Bronchial epithelial cell (primary cell): Measurements from ENCODE around the gene C6orf120. TPM values are rescaled to one million over a fixed set of nuclear protein-coding genes. Genes with fewer than 3 reads are reported as not detected.
A peak's percentile ranks its signal among the peaks of the same experiment; 100 is the strongest.

Experiments
- DNase-seq: peaks from one replicate; pipeline ENCODE4 v3.0.0-alpha.2; 2010; ENCODE audit warnings: low read depth
- FAIRE-seq: peaks from 2 replicates; lab custom pipeline; 2011; peaks lifted over from hg19 to GRCh38; lab: Jason Lieb, UNC
- H3K27me3 ChIP-seq: 2 replicates; pipeline ENCODE4 v1.5.1; 2011; ENCODE audit warnings: low read length; ENCODE audit not compliant: control insufficient read depth, insufficient read depth
- H3K36me3 ChIP-seq: 2 replicates; pipeline ENCODE4 v1.5.1; 2011; ENCODE audit warnings: low read length; ENCODE audit not compliant: control insufficient read depth, insufficient read depth
- H3K4me3 ChIP-seq: 2 replicates; pipeline ENCODE4 v1.5.1; 2011; ENCODE audit warnings: mild to moderate bottlenecking, low read depth, low read length, control low read depth
- total RNA-seq: library from RNA; depleted of rRNA; stranded (reverse); fragments of >200 nt; gene quantifications from 2 replicates; pipeline ENCODE4 v1.2.1, GENCODE V29; 2014
- TF ChIP-seq, protein P1 (sequence below): IDR thresholded peaks from 2 replicates; pipeline ENCODE4 v1.5.1; 2011; ENCODE audit warnings: mild to moderate bottlenecking, moderate library complexity, low read length, control low read depth, inconsistent platforms; ENCODE audit not compliant: insufficient read depth, severe bottlenecking

C6orf120 gene
- total RNA-seq, 1 donor from 2014 or later: 17.6 TPM

DNA sequence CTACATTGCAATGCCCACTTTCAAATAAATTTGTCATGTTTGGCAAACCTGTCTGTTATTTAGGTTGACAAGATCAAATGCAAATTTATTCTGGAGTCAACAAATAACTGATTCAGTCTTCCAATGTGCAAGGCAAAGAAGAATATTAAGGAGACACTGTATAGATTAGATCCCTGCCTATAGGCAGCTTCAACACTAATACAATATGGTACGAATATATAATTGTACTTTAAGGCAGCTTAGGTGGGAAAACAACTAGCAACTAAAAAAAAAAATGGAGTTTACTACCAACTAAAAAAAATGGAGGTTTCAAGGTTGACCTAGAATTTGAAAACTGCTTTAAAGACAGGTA lies 24.1 kb downstream of the C6orf120 start:
- FAIRE-seq: no peak
- H3K27me3 ChIP-seq: no peaks in the 10 kb centered on the region

DNA sequence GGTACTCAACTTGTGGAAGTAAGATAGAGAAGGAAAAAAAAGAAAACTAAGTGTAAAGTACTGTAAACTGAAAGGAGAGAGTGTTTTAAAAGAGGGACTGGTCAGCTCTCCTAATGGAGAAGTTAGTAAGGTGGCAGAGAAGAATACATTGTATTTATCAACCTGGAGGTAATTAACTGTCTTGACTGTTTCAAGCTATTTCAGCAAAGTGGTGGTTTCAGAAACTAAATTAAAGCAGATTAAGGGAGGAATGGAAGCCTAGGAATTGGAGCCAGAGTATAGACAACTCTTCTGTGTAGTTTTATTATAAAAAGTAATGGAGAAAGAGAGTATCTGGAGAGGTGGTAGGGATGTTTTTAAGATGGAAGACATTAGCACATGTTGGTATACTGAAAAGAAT lies 25.0 kb downstream of the C6orf120 start:
- no peak for FAIRE-seq
- Histone ChIP-seq H3K27me3 (no peaks in the 10 kb centered on the region), H3K4me3 (no peak overlapping the region), H3K36me3 (no peaks in the 10 kb centered on the region)
- no peak for DNase-seq
- TF ChIP-seq, protein P1, sequence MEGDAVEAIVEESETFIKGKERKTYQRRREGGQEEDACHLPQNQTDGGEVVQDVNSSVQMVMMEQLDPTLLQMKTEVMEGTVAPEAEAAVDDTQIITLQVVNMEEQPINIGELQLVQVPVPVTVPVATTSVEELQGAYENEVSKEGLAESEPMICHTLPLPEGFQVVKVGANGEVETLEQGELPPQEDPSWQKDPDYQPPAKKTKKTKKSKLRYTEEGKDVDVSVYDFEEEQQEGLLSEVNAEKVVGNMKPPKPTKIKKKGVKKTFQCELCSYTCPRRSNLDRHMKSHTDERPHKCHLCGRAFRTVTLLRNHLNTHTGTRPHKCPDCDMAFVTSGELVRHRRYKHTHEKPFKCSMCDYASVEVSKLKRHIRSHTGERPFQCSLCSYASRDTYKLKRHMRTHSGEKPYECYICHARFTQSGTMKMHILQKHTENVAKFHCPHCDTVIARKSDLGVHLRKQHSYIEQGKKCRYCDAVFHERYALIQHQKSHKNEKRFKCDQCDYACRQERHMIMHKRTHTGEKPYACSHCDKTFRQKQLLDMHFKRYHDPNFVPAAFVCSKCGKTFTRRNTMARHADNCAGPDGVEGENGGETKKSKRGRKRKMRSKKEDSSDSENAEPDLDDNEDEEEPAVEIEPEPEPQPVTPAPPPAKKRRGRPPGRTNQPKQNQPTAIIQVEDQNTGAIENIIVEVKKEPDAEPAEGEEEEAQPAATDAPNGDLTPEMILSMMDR: no peak

More for the DNA sequence above, 24.1 kb downstream of the C6orf120 start:
- no peak overlapping the region for H3K4me3 ChIP-seq
- H3K36me3 ChIP-seq: no peaks in the 10 kb centered on the region
- TF ChIP-seq, protein P1: no peak
- no peak for DNase-seq

DNA sequence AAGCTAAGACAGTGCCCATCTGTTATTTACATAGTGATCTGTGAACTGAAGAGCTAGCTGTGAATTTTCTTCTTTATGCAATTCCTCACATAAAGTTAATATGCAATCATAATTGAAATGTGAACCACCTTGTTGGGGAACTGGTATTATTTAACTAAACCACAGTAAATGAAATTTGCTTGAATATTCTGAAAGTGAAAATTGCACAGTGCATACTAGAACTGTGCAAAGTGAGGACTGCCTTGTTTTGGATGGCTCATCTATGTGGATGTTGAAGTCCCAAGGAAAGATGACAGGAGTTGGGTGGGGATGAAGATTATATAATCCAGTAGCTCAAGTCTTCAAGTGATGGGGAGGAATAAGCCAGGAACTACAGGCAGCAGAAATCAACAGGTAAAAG lies 28.0 kb downstream of the C6orf120 start:
- TF ChIP-seq, protein P1: no peak
- H3K4me3 ChIP-seq: no peak overlapping the region
- FAIRE-seq (no peak), DNase-seq (no peak)
- H3K36me3 ChIP-seq: no peaks in the 10 kb centered on the region
- no peaks in the 10 kb centered on the region for H3K27me3 ChIP-seq

GRCh38 chr6:169738204-169738975 lies 36.5 kb downstream of the C6orf120 start:
- no peak for DNase-seq
- no peak overlapping the region for H3K4me3 ChIP-seq
- FAIRE-seq: no peak
- no peaks in the 10 kb centered on the region for H3K36me3 ChIP-seq
- no peaks in the 10 kb centered on the region for H3K27me3 ChIP-seq
- TF ChIP-seq, protein P1: no peak

- TF ChIP-seq, protein P1: no peak
- no peaks in the 10 kb centered on the region for H3K27me3 ChIP-seq
- H3K4me3 ChIP-seq: no peak overlapping the region
- DNase-seq (peak; percentile 34), FAIRE-seq (no peak)
- H3K36me3 ChIP-seq: no peaks in the 10 kb centered on the region
Measured at GRCh38 chr6:169738976-169739529, 37.1 kb downstream of the C6orf120 start.
